ENCODE results near the gene SERPINF2. TPM values are rescaled to one million over a fixed set of nuclear protein-coding genes. Genes with fewer than 3 reads are reported as not detected.
"Not testable (repeated sequence)": the region's sequence is repeated elsewhere in the genome, so short reads cannot be mapped to it uniquely, and the experiment has no call there.

Gene SERPINF2
- total RNA-seq, 1 donor from 2014 or later: 0.19 TPM

DNA sequence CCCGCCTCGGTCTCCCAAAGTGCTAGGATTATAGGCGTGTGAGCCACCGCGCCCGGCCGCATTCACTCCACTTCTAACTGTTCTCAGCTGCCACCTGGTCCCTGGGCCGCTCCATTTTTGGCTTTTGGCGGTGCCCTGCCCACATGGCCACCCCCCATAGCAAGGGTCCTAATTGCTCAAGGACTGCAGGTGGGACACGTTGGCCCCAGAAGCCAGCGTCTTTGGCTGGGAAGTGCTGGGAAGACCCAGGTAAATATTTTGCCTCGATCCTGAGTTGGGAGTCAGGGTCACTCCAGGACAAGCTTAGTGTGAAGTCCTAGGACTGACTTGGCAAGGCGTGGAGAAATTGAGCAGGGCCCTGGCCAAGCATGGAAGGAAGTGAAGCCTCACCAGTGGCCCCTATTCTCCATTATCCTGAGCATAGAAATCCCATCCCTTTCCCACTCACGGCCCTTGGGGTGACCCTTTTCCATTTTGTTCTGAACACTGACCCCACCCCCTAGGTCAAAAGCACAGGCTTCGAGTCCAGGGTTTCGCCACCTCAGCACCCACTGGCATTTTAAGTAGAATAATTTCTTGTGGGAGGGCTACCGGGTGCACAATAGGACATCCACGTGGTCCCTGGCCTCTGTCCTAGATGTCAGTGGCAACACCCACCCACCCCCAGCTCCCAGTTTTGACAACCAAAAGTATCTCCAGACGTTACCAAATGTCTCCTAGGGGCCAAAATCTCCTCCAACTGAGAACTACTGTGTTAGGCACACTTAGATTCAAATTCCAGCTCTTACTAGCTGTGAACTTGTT is 24.1 kb upstream of the SERPINF2 start:
- no peaks in the 10 kb centered on the region for H3K27me3 Mint-ChIP-seq (ENCODE audit: low read depth)
- TF ChIP-seq, protein P1, sequence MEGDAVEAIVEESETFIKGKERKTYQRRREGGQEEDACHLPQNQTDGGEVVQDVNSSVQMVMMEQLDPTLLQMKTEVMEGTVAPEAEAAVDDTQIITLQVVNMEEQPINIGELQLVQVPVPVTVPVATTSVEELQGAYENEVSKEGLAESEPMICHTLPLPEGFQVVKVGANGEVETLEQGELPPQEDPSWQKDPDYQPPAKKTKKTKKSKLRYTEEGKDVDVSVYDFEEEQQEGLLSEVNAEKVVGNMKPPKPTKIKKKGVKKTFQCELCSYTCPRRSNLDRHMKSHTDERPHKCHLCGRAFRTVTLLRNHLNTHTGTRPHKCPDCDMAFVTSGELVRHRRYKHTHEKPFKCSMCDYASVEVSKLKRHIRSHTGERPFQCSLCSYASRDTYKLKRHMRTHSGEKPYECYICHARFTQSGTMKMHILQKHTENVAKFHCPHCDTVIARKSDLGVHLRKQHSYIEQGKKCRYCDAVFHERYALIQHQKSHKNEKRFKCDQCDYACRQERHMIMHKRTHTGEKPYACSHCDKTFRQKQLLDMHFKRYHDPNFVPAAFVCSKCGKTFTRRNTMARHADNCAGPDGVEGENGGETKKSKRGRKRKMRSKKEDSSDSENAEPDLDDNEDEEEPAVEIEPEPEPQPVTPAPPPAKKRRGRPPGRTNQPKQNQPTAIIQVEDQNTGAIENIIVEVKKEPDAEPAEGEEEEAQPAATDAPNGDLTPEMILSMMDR (conservative IDR thresholded peaks at IDR 0.05): no peak
- no peaks in the 10 kb centered on the region for H3K36me3 Mint-ChIP-seq (ENCODE audit: low read depth)
- DNase-seq (ENCODE audit: low read depth, low spot score): no peak
- H3K4me1 Mint-ChIP-seq: peaks cover 36% of the 10 kb centered on the region
- H3K4me3 Mint-ChIP-seq: peak overlapping the region; percentile 94
- no peak overlapping the region for H3K27ac Mint-ChIP-seq (ENCODE audit: unreplicated experiment)
- no peaks in the 10 kb centered on the region for H3K9me3 Mint-ChIP-seq

DNA sequence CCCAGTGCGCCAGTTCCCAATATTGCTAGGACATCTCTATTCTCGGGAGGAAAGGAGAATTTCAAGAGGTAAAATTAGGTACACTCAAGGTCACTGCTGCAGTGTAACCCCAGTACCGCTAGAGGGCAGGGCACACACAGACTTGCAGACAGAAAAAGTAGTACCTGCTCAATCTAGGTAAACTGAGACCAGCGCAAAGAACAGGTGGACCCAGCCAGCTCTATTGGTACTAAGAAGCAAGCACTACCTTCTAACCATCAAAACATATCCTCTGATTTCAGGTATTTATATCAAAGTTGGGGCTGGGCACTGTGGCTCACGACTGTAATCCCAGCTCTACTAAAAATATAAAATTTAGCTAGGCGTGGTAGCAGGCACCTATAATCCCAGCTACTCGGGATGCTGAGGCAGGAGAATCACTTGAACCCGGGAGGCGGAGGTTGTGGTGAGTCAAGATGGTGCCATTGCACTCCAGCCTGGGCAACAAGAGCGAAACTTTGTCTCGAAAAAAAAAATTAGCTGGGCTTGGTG is 21.8 kb upstream of the SERPINF2 start:
- Mint-ChIP-seq H3K27ac (ENCODE audit: unreplicated experiment) (no peak overlapping the region), H3K4me3 (peak overlapping the region; percentile 72), H3K36me3 (ENCODE audit: low read depth) (no peaks in the 10 kb centered on the region), H3K4me1 (peaks cover 20% of the 10 kb centered on the region), H3K9me3 (no peaks in the 10 kb centered on the region), H3K27me3 (ENCODE audit: low read depth) (no peaks in the 10 kb centered on the region)
- DNase-seq (ENCODE audit: low read depth, low spot score): peak; percentile 62
- TF ChIP-seq, protein P1 (conservative IDR thresholded peaks at IDR 0.05): peak; percentile 97

DNA sequence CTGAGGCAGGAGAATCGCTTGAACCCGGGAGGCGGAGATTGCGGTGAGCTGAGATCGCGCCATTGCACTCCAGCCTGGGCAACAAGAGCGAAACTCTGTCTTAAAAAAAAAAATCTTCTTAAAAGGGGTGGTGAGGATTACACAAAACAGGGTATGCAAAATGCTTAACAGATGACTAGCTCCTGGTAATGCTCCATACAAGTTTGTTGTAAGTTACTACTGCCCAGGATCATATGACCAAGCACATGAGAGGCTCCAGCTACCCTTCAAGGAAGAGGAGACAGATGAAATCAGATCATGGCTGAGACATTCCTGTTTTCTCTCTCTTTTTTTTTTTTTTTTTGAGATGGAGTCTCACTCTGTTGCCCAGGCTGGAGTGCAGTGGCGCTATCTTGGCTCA is 20.6 kb upstream of the SERPINF2 start:
- H3K36me3 Mint-ChIP-seq (ENCODE audit: low read depth); DNase-seq (ENCODE audit: low read depth, low spot score); H3K27me3 Mint-ChIP-seq (ENCODE audit: low read depth); H3K27ac Mint-ChIP-seq (ENCODE audit: unreplicated experiment); H3K9me3 Mint-ChIP-seq: not testable (repeated sequence)
- Mint-ChIP-seq H3K4me3 (peak overlapping the region; percentile 34), H3K4me1 (peaks cover 18% of the 10 kb centered on the region)

DNA sequence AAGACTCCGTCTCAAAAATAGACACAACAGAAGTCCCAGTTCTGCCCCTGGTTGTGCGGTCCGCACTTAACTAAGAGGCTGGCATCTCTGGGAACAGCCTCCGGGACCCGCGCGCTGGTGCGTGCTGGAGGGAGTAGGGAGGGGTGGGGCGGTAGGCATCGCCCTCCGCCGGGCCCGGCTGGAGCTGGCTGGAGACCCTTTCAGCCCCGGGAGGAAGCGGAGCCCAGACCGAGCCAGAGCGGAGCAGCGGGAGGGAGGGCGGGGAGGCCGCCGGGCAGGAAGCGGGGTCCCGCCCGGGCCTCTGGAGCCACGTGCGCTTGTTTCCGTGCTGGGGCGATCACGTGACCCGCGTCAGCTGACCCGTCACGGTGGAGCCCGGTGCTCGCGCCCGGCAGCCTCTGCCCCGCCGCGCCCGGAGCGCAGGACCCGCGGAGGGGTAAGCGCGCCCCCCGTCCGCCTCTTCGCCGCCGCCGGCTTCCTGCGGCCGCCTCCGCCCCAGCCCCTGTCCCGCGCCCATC is 18.3 kb upstream of the SERPINF2 start, which contains the start of gene WDR81:
TSS of gene WDR81 (plus strand) at position 354 of the 518 bp plus-strand sequence. CDS start 256 bp downstream, outside the sequence.
- peak within 1 kb of the TSS; percentile 80 for H3K4me3 Mint-ChIP-seq
- peak; percentile 75 for DNase-seq (ENCODE audit: low read depth, low spot score)
- H3K4me1 Mint-ChIP-seq: peaks cover 10% of the 10 kb centered on the region
- H3K27me3 Mint-ChIP-seq (ENCODE audit: low read depth): no peaks in the 10 kb centered on the region
- no peak within 1 kb of the TSS for H3K27ac Mint-ChIP-seq (ENCODE audit: unreplicated experiment)
- H3K36me3 Mint-ChIP-seq (ENCODE audit: low read depth): no peaks in the 10 kb centered on the region
- no peaks in the 10 kb centered on the region for H3K9me3 Mint-ChIP-seq
- TF ChIP-seq, protein P1 (conservative IDR thresholded peaks at IDR 0.05): no peak

DNA sequence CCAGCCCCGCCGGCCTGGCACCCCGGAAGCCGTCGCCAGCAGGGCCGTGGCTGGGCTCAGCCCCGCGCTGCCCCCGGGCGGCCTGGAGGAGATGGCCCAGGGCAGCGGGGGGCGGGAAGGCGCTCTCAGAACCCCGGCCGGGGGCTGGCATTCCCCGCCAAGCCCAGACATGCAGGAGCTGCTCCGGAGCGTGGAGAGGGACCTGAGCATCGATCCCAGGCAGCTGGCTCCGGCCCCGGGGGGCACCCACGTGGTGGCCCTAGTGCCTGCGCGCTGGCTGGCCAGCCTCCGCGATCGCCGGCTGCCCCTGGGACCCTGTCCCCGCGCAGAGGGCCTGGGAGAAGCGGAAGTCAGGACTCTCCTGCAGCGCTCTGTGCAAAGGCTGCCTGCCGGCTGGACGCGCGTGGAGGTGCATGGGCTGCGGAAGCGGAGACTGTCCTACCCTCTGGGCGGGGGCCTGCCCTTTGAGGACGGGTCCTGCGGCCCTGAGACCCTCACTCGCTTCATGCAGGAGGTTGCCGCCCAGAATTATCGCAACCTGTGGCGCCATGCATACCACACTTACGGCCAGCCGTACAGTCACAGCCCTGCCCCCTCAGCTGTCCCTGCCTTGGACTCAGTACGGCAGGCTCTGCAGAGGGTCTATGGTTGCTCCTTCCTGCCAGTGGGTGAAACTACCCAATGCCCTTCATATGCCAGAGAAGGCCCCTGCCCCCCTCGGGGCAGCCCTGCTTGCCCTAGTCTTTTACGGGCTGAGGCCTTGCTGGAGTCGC is 17.6 kb upstream of the SERPINF2 start:
- H3K9me3 Mint-ChIP-seq: no peaks in the 10 kb centered on the region
- no peak overlapping the region for H3K27ac Mint-ChIP-seq (ENCODE audit: unreplicated experiment)
- peak; percentile 40 for DNase-seq (ENCODE audit: low read depth, low spot score)
- peaks cover 10% of the 10 kb centered on the region for H3K4me1 Mint-ChIP-seq
- no peaks in the 10 kb centered on the region for H3K27me3 Mint-ChIP-seq (ENCODE audit: low read depth)
- TF ChIP-seq, protein P1 (conservative IDR thresholded peaks at IDR 0.05): no peak
- peak overlapping the region; percentile 80 for H3K4me3 Mint-ChIP-seq
- no peaks in the 10 kb centered on the region for H3K36me3 Mint-ChIP-seq (ENCODE audit: low read depth)
